ENCODE data around the gene KLHL35.

GRCh38 chr11:75426720-75427086 is 6.3 kb downstream of the KLHL35 start:
- TF ChIP-seq POLR2AphosphoS5 (IDR thresholded peaks at IDR 0.05) (no peak), CTCF (IDR thresholded peaks at IDR 0.05) (no peak), POLR2A (IDR thresholded peaks at IDR 0.05) (no peak)
